ENCODE measurements around the gene ADAMTS7. TPM values are rescaled to one million over a fixed set of nuclear protein-coding genes. Genes with fewer than 3 reads are reported as not detected.
"Not testable (repeated sequence)": the region's sequence is repeated elsewhere in the genome, so short reads cannot be mapped to it uniquely, and the experiment has no call there.

ADAMTS7 gene
- total RNA-seq, 1 experiment from 2014 or later, result 12.0 TPM

GRCh38 chr15:78766041-78766440, 45.2 kb downstream of the ADAMTS7 start:
- no peaks in the 10 kb centered on the region for H3K36me3 ChIP-seq (ENCODE audit: control insufficient read depth in 1 of 2, insufficient read depth in 2 of 2, low read length in 2 of 2)
- H3K27me3 ChIP-seq (ENCODE audit: insufficient read depth, low read length), result no peaks in the 10 kb centered on the region
- TF ChIP-seq SP1 (IDR thresholded peaks at IDR 0.05; ENCODE audit: low read depth) (no peak), ATF3 (IDR thresholded peaks at IDR 0.05) (no peak), EGR1 (IDR thresholded peaks at IDR 0.05; ENCODE audit: low read depth) (no peak), ZBTB33 (IDR thresholded peaks at IDR 0.05; ENCODE audit: extremely low read depth, insufficient replicate concordance, low read length) (no peak), EZH2phosphoT487 (IDR thresholded peaks at IDR 0.05; ENCODE audit: borderline replicate concordance) (no peak), YY1 (IDR thresholded peaks at IDR 0.05; ENCODE audit: extremely low read depth, insufficient replicate concordance, low read depth, low read length) (no peak), FOSL1 (IDR thresholded peaks at IDR 0.05; ENCODE audit: low read depth) (no peak), REST (IDR thresholded peaks at IDR 0.05; ENCODE audit: low read depth) (no peak), POLR2A (IDR thresholded peaks at IDR 0.05; ENCODE audit: borderline replicate concordance, extremely low read depth, insufficient read depth, insufficient read length) (no peak)
- H3K79me2 ChIP-seq (ENCODE audit: insufficient read depth, low read length), result no peaks in the 10 kb centered on the region
- no peaks in the 10 kb centered on the region for H4K20me1 ChIP-seq (ENCODE audit: insufficient read depth)
- H3K9ac ChIP-seq (ENCODE audit: low read length), result no peak overlapping the region
- H3K4me1 ChIP-seq (ENCODE audit: control insufficient read depth in 1 of 2, insufficient read depth in 2 of 2, low read length in 2 of 2), result no peaks in the 10 kb centered on the region
- ATAC-seq, result no peak
- intact Hi-C loops (cut with micrococcal nuclease), result no loop called here
- CTCF ChIA-PET, result no interaction called here
- H3K9me2 ChIP-seq (ENCODE audit: insufficient read depth), result no peaks in the 10 kb centered on the region
- no TSS peak for BruUV-seq (replicated peaks)
- H3K9me3 ChIP-seq (ENCODE audit: control insufficient read depth in 1 of 2, insufficient read depth in 1 of 2, low read depth in 1 of 2, low read length in 2 of 2), result no peaks in the 10 kb centered on the region
- POLR2A ChIA-PET, result no interaction called here
- H3K27ac ChIP-seq (ENCODE audit: low read depth, low read length), result no peak overlapping the region
- RAD21 ChIA-PET (ENCODE audit: low non-redundant PET in 1 of 2, low total read pairs in 2 of 2, uncharacterized antibody in 2 of 2, unreplicated experiment in 2 of 2), result no interaction called here
- H2AFZ ChIP-seq (ENCODE audit: low read depth, low read length, poor library complexity, severe bottlenecking), result no peak overlapping the region
- DNase-seq (ENCODE audit: low read depth, low spot score), result no peak
- no peak overlapping the region for H3K4me2 ChIP-seq (ENCODE audit: low read length)
- H3K4me3 ChIP-seq (replicated peaks in 1 of 2; ENCODE audit: low read depth in 1 of 2, low read length in 2 of 2), result no peak overlapping the region

- RAD21 ChIA-PET (ENCODE audit: low non-redundant PET in 1 of 2, low total read pairs in 2 of 2, uncharacterized antibody in 2 of 2, unreplicated experiment in 2 of 2); H3K27ac ChIP-seq (ENCODE audit: low read depth, low read length); H4K20me1 ChIP-seq (ENCODE audit: insufficient read depth); H3K4me2 ChIP-seq (ENCODE audit: low read length); DNase-seq (ENCODE audit: low read depth, low spot score); H3K79me2 ChIP-seq (ENCODE audit: insufficient read depth, low read length); BruUV-seq (replicated peaks); H3K36me3 ChIP-seq (ENCODE audit: control insufficient read depth in 1 of 2, insufficient read depth in 2 of 2, low read length in 2 of 2); H3K9me3 ChIP-seq (ENCODE audit: control insufficient read depth in 1 of 2, insufficient read depth in 1 of 2, low read depth in 1 of 2, low read length in 2 of 2); H3K4me3 ChIP-seq (replicated peaks in 1 of 2; ENCODE audit: low read depth in 1 of 2, low read length in 2 of 2); POLR2A ChIA-PET; CTCF ChIA-PET; intact Hi-C loops (cut with micrococcal nuclease); H3K27me3 ChIP-seq (ENCODE audit: insufficient read depth, low read length); H3K4me1 ChIP-seq (ENCODE audit: control insufficient read depth in 1 of 2, insufficient read depth in 2 of 2, low read length in 2 of 2); H2AFZ ChIP-seq (ENCODE audit: low read depth, low read length, poor library complexity, severe bottlenecking); ATAC-seq; H3K9ac ChIP-seq (ENCODE audit: low read length); H3K9me2 ChIP-seq (ENCODE audit: insufficient read depth): not testable (repeated sequence)
Measured at GRCh38 chr15:78765154-78765860, 46.0 kb downstream of the ADAMTS7 start.

Data from HCT116 (cell line).